HepG2 (cell line): ENCODE results near the gene LAIR1.

Experiments used
- CEBPB ChIP-seq: IDR thresholded peaks from 2 replicates; pipeline ENCODE4 v1.6.1; 2011; ENCODE audit warnings: low read depth, low read length, improper control_type of control experiment, borderline replicate concordance
- ELF4 ChIP-seq: sonication (generic); formaldehyde crosslinking; IDR thresholded peaks from 2 replicates; pipeline ENCODE4 v1.5.0; 2020; ENCODE audit warnings: missing genetic modification reagents, mild to moderate bottlenecking, moderate library complexity, borderline replicate concordance
- EZH2 ChIP-seq: conservative IDR thresholded peaks from 2 replicates; pipeline ENCODE4 v1.6.1; 2012; ENCODE audit warnings: mild to moderate bottlenecking, low read depth, low read length, moderate library complexity
- NR1H2 ChIP-seq: sonication (generic); formaldehyde crosslinking; IDR thresholded peaks from 2 replicates; pipeline ENCODE4 v1.8.1; 2022; ENCODE audit warnings: low read depth, missing genetic modification reagents, borderline replicate concordance
- POLR2AphosphoS2 ChIP-seq: IDR thresholded peaks from 2 replicates; pipeline ENCODE4 v1.6.1; 2011; ENCODE audit warnings: low read depth, low read length, improper control_type of control experiment
- POLR2G ChIP-seq: fragments of 200-400 bp; formaldehyde crosslinking; IDR thresholded peaks from 2 replicates; pipeline ENCODE4 v1.6.1; 2018; ENCODE audit warnings: mild to moderate bottlenecking, low read depth, low read length, moderate library complexity
- ZBTB8A ChIP-seq: sonication (generic); formaldehyde crosslinking; IDR thresholded peaks from 2 replicates; pipeline ENCODE4 v1.4.0; 2020; ENCODE audit warnings: mild to moderate bottlenecking, low read depth, missing genetic modification reagents, borderline replicate concordance
- ZKSCAN1 ChIP-seq: fragments of 150-350 bp; IDR thresholded peaks from 2 replicates; pipeline ENCODE4 v1.6.1; 2014; ENCODE audit warnings: low read length
- ZNF235 ChIP-seq: sonication (generic); formaldehyde crosslinking; IDR thresholded peaks from 2 replicates; pipeline ENCODE4 v1.8.1; 2023; ENCODE audit warnings: mild to moderate bottlenecking, missing genetic modification reagents, borderline replicate concordance
- ZNF263 ChIP-seq: sonication (generic); formaldehyde crosslinking; IDR thresholded peaks from 2 replicates; pipeline ENCODE4 v1.4.0; 2020; ENCODE audit warnings: missing genetic modification reagents
- TF ChIP-seq, protein P1 (sequence below): sonication (generic); formaldehyde crosslinking; IDR thresholded peaks from 2 replicates; pipeline ENCODE4 v1.4.0; 2020; ENCODE audit warnings: low read depth, mild to moderate bottlenecking, missing genetic modification reagents

DNA sequence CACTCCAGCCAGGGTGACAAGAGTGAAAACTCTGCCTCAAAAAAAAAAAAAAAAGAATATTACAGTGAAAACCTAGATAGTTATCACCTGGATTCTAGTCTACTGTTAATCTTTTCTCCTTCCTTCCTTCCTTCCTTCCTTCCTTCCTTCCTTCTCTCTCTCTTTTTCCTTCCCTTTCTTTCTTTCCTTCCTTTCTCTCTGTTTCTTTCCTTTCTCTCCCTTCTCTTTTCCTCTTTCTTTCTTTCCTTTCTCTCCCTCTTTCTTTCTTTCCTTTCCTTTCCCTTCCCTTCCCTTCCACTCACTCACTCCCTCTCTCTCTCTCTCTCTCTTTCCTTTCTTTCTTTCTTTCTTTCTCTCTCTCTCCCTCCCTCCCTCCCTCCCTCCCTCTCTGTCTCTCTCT is 40.9 kb upstream of the LAIR1 start:
- TF ChIP-seq CEBPB, result no peak
- no peak for TF ChIP-seq POLR2G
- TF ChIP-seq ZBTB8A (CRISPR knock-in tag), result no peak
- TF ChIP-seq, protein P1, sequence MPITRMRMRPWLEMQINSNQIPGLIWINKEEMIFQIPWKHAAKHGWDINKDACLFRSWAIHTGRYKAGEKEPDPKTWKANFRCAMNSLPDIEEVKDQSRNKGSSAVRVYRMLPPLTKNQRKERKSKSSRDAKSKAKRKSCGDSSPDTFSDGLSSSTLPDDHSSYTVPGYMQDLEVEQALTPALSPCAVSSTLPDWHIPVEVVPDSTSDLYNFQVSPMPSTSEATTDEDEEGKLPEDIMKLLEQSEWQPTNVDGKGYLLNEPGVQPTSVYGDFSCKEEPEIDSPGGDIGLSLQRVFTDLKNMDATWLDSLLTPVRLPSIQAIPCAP, result no peak
- TF ChIP-seq ZNF235 (CRISPR knock-in tag), result no peak
- no peak for TF ChIP-seq ZKSCAN1
- no peak for TF ChIP-seq EZH2
- TF ChIP-seq ELF4 (CRISPR knock-in tag), result no peak
- TF ChIP-seq ZNF263 (CRISPR knock-in tag), result no peak
- no peak for TF ChIP-seq NR1H2 (CRISPR knock-in tag)
- no peak for TF ChIP-seq POLR2AphosphoS2
